LNCAP (cell line): Measurements from ENCODE around the gene CPA3.

Source experiments
- CTCF ChIP-seq: fragments of 450-650 bp; IDR thresholded peaks from 2 replicates; pipeline ENCODE4 v1.5.1; 2017; ENCODE audit warnings: mild to moderate bottlenecking

The CPA3 gene

GRCh38 chr3:148861277-148861869 is 3.7 kb upstream of the CPA3 start:
- peak; percentile 79 for TF ChIP-seq CTCF

- TF ChIP-seq CTCF, result no peak
Measured at GRCh38 chr3:148863297-148863696, 1.8 kb upstream of the CPA3 start.

- TF ChIP-seq CTCF, result no peak
Measured at GRCh38 chr3:148863814-148864213, 1.3 kb upstream of the CPA3 start.

GRCh38 chr3:148866261-148866660 is 1.2 kb downstream of the CPA3 start:
- no peak for TF ChIP-seq CTCF

- no peak for TF ChIP-seq CTCF
Measured at GRCh38 chr3:148873270-148873927, 8.3 kb downstream of the CPA3 start.

- no peak for TF ChIP-seq CTCF
Measured at GRCh38 chr3:148873977-148874376, 8.9 kb downstream of the CPA3 start.

- TF ChIP-seq CTCF, result no peak
Measured at GRCh38 chr3:148878095-148878494, 13.0 kb downstream of the CPA3 start.

- TF ChIP-seq CTCF, result no peak
Measured at GRCh38 chr3:148879256-148879655, 14.2 kb downstream of the CPA3 start.
